Activated CD8-positive, alpha-beta memory T cell treated with anti-CD3 and anti-CD28 coated beads, Interleukin-2, amount 50 U/mL, for 24 hours (primary cell): ENCODE data around the gene GREB1.

Experiments
- DNase-seq: peaks from one replicate; pipeline ENCODE4 v3.0.0-alpha.2; 2020; ENCODE audit errors: extremely low read depth

GREB1 gene

GRCh38 chr2:11508279-11508678, 25.6 kb upstream of the GREB1 start:
- DNase-seq: no peak

GRCh38 chr2:11509657-11510360, 24.0 kb upstream of the GREB1 start:
- no peak for DNase-seq

- DNase-seq: no peak
Observed at GRCh38 chr2:11512431-11512830, 21.4 kb upstream of the GREB1 start.

- DNase-seq: no peak
Observed at GRCh38 chr2:11513319-11513718, 20.5 kb upstream of the GREB1 start.

- no peak for DNase-seq
Observed at GRCh38 chr2:11514081-11514730, 19.6 kb upstream of the GREB1 start.

GRCh38 chr2:11514904-11515303, 18.9 kb upstream of the GREB1 start:
- DNase-seq: no peak

- DNase-seq: no peak
Observed at GRCh38 chr2:11515490-11515981, 18.3 kb upstream of the GREB1 start.

- no peak for DNase-seq
Observed at GRCh38 chr2:11516984-11517648, 16.7 kb upstream of the GREB1 start.

- DNase-seq: no peak
Observed at GRCh38 chr2:11517906-11518305, 15.9 kb upstream of the GREB1 start.

GRCh38 chr2:11520092-11520693, 13.7 kb upstream of the GREB1 start:
- DNase-seq: no peak

GRCh38 chr2:11521775-11522174, 12.1 kb upstream of the GREB1 start:
- DNase-seq: no peak

- DNase-seq: no peak
Observed at GRCh38 chr2:11524470-11524869, 9.4 kb upstream of the GREB1 start.

- no peak for DNase-seq
Observed at GRCh38 chr2:11525762-11526161, 8.1 kb upstream of the GREB1 start.

- DNase-seq: no peak
Observed at GRCh38 chr2:11527001-11527400, 6.8 kb upstream of the GREB1 start.

GRCh38 chr2:11528228-11528627, 5.6 kb upstream of the GREB1 start:
- DNase-seq: no peak

GRCh38 chr2:11530864-11531465, 2.9 kb upstream of the GREB1 start:
- DNase-seq: no peak

- no peak for DNase-seq
Observed at GRCh38 chr2:11532416-11533055, 1.3 kb upstream of the GREB1 start.

GRCh38 chr2:11534071-11534745, 363 bp downstream of the GREB1 start:
- no peak for DNase-seq

GRCh38 chr2:11534746-11535484, 1.1 kb downstream of the GREB1 start:
- DNase-seq: no peak

GRCh38 chr2:11535899-11536344, 2.1 kb downstream of the GREB1 start:
- DNase-seq: no peak
